Kasumi-1 (cell line): Measurements from ENCODE around the gene MYOCOS.
"Not testable (repeated sequence)": the region's sequence is repeated elsewhere in the genome, so short reads cannot be mapped to it uniquely, and the experiment has no call there.

ENCODE experiments used
- DNase-seq, 2 experiments: peaks; one replicate each; lab custom pipeline; 2025; lab: John Stamatoyannopoulos, UW

MYOCOS gene, protein sequence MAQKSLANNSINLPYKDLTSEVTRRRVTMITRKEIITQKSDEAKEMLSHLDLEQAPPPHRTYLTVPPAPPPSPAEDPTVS

DNA sequence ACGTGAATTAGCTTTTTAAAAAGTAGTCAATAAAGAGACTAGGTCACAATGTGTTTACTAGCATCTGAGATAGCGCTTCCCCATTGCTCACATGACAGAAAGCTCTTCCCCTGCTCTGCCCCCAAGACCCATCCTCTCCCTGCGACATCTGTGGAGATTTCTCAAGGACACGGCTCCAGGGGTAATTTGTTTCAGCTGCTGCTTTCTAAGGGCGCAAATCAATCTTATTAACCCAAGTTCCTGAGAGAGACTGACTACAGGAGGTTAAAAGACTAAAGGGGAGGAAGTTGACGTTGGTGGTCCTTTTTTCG, at the start of gene MYOCOS:
Gene MYOCOS (plus strand): TSS at position 92 of the 311 bp plus-strand sequence. CDS start 1,641 bp downstream, outside the sequence.
- no peak for DNase-seq

GRCh38 chr1:171576144-171576543, 45.9 kb upstream of the MYOCOS start:
- DNase-seq, result no peak

- no peak for DNase-seq
Observed at GRCh38 chr1:171581226-171581625, 40.8 kb upstream of the MYOCOS start.

GRCh38 chr1:171581766-171582165, 40.3 kb upstream of the MYOCOS start:
- DNase-seq, result no peak

DNA sequence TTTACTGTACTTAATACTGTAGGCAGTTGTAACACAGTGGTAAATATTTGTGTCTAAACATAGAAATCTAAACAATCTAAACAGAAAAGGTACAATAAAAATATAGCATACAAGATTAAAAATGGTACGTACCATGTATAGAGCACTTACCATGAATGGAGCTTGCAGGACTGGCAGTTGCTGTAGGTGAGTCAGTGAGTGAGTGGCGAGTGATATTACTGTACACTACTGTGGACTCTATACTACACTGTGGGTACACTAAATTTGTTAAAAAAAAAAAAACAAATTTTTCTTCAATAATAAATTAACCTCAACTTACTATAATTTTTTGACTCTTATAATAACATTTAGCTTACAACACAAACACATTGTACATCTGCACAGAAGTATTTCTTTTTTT, 39.5 kb upstream of the MYOCOS start:
- no peak for DNase-seq

GRCh38 chr1:171583591-171584201, 38.3 kb upstream of the MYOCOS start:
- no peak for DNase-seq

DNA sequence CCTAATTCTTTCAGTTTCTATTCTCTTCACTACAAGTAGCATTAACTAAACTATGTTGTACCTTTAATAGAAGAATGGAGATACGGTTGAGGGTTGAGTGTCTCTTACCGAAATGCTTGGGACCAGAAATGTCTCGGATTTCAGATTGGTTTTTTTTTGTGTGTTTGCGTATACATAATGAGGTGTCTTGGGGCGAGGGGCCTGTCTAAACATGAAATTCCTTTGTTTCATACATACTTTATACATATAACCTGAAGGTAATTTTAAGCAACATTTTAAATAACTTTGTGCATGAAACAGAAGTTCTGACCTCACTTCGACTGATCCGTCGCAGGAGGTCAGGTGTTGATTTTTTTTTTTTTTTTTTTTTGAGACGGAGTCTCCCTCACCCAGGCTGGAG, 36.3 kb upstream of the MYOCOS start:
- DNase-seq, result no peak

- DNase-seq, result no peak
Observed at GRCh38 chr1:171588230-171588629, 33.8 kb upstream of the MYOCOS start.

DNA sequence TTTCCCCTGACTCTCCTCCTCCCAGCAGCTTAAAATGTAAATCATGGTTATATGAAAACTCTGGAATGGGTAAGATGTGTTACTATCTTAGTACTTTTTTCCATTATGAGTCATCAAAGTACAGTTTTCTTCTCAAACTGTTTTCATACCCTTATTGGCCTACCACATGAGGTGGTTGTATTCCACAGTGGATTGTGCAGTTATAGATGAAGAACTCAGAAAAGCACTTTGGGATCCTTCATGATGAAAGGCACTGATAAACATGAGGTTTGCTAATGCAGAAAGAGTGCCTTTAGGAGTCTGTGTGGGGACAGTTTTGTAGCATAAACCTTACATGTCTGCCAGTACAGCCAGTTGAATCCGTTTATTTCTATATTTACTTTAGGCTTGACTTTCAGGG, 32.0 kb upstream of the MYOCOS start:
- DNase-seq, result no peak

- no peak for DNase-seq
Observed at GRCh38 chr1:171595324-171595723, 26.7 kb upstream of the MYOCOS start.

- DNase-seq, result no peak
Observed at GRCh38 chr1:171596119-171596518, 25.9 kb upstream of the MYOCOS start.

GRCh38 chr1:171596705-171597104, 25.3 kb upstream of the MYOCOS start:
- DNase-seq, result no peak

GRCh38 chr1:171597203-171597602, 24.8 kb upstream of the MYOCOS start:
- no peak for DNase-seq

- not testable (repeated sequence) for DNase-seq
Observed at GRCh38 chr1:171600310-171600709, 21.7 kb upstream of the MYOCOS start.

- DNase-seq, result no peak
Observed at GRCh38 chr1:171600862-171601261, 21.2 kb upstream of the MYOCOS start.

DNA sequence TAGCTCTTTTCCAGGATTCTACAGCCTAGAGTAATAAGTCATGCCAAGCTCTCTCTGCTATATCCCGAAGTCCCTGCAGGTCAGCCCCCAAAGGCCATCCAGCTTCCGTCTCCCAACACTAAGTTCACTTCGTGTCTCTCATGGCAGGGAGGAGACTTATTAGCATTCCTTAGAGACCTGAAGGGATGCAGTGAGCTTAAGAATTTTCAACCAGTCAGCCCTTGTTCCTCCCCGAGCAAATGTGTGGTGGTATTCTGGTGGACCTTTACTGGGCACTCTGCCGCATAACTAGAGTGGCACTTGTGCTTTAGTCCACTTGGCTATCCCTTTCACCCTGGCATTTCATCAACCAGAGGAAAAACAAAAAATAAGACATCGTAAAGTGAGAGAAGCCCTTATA, 19.0 kb upstream of the MYOCOS start:
- DNase-seq, result not testable (repeated sequence)

DNA sequence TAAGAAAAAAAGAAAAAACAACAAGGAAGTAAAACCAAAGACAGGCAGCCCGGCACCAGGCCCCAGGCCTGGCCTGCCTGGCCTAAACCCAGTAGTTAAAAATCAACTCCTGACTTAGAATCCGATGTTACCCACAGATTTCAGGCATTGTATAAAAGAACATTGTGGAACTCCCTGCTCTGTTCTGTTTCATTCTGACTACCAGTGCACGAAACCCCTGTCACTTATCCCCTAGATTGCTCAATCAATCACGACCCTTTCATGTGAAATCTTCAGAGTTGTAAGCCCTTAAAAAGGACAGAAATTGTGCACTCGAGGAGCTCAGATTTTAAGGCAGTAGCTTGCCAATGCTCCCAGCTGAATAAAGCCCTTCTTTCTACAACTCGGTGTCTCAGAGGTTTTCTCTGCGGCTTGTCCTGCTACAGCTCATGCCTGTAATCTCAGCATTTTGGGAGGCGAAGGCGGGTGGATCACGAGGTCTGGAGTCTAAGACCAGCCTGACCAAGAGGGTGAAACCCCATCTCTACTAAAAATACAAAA, 15.6 kb upstream of the MYOCOS start:
- no peak for DNase-seq

DNA sequence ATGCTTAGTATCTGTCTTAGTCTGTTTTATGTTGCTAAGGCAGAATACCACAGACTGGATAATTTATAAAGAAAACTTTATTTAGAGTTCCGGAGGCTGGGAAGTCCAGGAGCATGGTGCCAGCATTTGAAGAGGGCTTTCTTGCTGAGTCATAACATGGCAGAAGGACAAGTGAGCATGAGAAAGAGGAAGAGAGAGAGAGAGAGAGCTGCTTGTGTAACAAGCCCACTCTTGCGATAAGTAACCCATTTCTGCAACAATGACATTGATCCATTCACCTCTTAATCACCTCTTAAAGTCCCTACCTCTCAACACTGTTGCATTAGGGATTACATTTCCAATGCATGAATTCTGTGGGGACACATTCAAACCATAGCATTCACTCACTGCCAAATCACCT, 11.7 kb upstream of the MYOCOS start:
- no peak for DNase-seq

DNA sequence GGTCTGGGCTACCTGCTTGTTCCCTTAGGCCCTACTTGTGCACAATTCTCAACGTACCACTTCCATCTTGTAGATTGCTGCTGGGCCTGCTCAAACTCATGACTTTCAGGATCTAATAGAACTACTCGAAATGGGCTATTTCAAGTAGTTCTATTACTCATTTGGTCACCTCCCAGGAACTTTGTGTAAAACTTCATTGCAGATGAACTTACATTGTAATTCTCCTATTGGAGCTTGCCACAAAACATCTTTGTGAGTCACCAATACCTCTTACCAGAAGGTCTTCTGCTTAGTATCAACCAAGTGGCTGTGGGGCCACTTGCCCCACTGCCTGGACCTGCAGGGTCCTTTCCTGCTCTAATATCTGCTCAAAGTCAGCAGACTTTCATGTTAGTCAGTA, 10.7 kb upstream of the MYOCOS start:
- no peak for DNase-seq

- no peak for DNase-seq
Observed at GRCh38 chr1:171613282-171613681, 8.8 kb upstream of the MYOCOS start.

GRCh38 chr1:171615122-171615906, 6.7 kb upstream of the MYOCOS start:
- DNase-seq, result not testable (repeated sequence)

DNA sequence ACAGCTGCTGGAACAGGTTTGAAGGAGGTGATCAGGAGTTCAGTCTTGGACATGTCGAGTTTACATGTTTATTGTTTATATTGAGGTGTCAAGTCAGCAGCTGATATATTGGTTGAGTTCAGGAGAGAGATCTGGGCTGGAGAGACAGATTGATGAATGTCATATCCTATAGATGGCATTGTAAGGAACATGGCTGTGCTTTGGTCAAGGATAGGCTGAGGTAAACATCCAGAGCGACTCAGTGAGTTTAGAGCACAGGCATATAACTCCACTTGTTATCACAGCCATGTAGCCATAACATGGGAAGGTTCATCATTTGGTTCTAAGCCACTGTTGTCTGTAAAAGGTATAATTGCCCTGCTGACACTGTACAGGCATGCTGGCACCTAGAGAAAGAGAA, 5.5 kb upstream of the MYOCOS start:
- DNase-seq, result no peak

DNA sequence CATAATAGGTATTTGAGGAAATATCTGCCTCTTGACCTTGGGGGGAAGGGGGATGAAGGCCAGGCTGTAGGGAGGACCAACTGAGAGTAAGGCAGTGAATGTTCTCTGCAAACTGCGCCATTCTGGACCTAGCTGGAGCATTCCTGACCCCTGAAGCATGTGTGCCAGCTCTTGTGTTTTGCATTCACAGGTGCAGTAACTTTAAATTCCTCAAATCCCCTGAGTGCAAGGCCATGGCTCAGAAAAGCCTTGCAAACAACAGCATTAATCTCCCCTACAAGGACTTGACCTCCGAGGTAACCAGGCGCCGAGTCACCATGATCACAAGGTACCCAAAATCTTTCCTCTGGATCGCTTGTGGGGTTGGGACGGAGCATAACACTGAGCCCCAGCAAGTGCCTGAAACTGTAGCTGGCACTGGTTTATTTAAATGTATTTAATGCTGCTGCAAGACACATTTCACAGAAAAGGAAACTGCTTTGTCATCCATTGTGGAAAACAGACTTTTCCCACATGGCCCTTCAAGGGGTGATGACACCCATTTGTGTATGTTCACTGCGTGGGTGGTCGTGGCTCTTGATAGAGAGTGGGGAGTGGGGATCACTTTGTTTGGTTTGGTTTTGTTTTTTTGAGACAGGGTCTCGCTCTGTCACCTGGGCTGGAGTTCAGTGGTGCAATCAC, 1.7 kb downstream of the MYOCOS start:
- no peak for DNase-seq
